ENCODE data around the gene SPRR4. TPM values are rescaled to one million over a fixed set of nuclear protein-coding genes. Genes with fewer than 3 reads are reported as not detected.

The SPRR4 gene
- polyA plus RNA-seq, 1 donor from 2014 or later, result not detected

DNA sequence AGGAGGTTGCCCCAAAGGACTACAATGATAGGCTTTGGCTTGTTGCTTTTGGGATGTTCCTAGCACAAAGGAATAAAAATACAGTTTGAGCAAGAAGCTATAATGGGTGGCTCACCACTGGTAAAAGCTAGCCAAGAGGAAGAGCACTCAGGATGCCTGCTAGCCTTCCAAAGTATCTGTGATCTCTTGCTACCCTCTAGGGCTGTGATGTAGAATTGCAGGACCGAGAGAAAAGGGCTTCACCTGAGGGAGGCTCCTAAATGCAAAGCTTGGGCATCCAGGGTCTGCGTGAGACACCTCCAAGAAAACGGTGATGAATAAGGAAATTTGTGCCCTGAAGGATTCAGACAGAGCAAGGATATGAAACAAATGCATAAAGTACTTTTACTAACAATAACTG, 44.4 kb upstream of the SPRR4 start:
- H3K4me3 ChIP-seq (ENCODE audit: low read length), result no peak overlapping the region
- H3K9me2 ChIP-seq (ENCODE audit: insufficient read depth, low read length), result no peaks in the 10 kb centered on the region
- H3K27ac ChIP-seq (ENCODE audit: low read length), result no peak overlapping the region
- H3K79me2 ChIP-seq (replicated peaks; ENCODE audit: insufficient read depth, low read length), result no peaks in the 10 kb centered on the region
- H3F3A ChIP-seq (ENCODE audit: insufficient read depth, low read length, poor library complexity, severe bottlenecking), result no peaks in the 10 kb centered on the region
- no peaks in the 10 kb centered on the region for H3K27me3 ChIP-seq (ENCODE audit: insufficient read depth, low read depth, low read length)
- H3K4me2 ChIP-seq (ENCODE audit: low read length), result no peak overlapping the region
- H3K9ac ChIP-seq (ENCODE audit: low read length), result no peak overlapping the region
- no peaks in the 10 kb centered on the region for H4K20me1 ChIP-seq (ENCODE audit: insufficient read depth)
- TF ChIP-seq, protein P1, sequence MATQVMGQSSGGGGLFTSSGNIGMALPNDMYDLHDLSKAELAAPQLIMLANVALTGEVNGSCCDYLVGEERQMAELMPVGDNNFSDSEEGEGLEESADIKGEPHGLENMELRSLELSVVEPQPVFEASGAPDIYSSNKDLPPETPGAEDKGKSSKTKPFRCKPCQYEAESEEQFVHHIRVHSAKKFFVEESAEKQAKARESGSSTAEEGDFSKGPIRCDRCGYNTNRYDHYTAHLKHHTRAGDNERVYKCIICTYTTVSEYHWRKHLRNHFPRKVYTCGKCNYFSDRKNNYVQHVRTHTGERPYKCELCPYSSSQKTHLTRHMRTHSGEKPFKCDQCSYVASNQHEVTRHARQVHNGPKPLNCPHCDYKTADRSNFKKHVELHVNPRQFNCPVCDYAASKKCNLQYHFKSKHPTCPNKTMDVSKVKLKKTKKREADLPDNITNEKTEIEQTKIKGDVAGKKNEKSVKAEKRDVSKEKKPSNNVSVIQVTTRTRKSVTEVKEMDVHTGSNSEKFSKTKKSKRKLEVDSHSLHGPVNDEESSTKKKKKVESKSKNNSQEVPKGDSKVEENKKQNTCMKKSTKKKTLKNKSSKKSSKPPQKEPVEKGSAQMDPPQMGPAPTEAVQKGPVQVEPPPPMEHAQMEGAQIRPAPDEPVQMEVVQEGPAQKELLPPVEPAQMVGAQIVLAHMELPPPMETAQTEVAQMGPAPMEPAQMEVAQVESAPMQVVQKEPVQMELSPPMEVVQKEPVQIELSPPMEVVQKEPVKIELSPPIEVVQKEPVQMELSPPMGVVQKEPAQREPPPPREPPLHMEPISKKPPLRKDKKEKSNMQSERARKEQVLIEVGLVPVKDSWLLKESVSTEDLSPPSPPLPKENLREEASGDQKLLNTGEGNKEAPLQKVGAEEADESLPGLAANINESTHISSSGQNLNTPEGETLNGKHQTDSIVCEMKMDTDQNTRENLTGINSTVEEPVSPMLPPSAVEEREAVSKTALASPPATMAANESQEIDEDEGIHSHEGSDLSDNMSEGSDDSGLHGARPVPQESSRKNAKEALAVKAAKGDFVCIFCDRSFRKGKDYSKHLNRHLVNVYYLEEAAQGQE (IDR thresholded peaks at IDR 0.05; ENCODE audit: borderline replicate concordance), result no peak
- TF ChIP-seq, protein P2, sequence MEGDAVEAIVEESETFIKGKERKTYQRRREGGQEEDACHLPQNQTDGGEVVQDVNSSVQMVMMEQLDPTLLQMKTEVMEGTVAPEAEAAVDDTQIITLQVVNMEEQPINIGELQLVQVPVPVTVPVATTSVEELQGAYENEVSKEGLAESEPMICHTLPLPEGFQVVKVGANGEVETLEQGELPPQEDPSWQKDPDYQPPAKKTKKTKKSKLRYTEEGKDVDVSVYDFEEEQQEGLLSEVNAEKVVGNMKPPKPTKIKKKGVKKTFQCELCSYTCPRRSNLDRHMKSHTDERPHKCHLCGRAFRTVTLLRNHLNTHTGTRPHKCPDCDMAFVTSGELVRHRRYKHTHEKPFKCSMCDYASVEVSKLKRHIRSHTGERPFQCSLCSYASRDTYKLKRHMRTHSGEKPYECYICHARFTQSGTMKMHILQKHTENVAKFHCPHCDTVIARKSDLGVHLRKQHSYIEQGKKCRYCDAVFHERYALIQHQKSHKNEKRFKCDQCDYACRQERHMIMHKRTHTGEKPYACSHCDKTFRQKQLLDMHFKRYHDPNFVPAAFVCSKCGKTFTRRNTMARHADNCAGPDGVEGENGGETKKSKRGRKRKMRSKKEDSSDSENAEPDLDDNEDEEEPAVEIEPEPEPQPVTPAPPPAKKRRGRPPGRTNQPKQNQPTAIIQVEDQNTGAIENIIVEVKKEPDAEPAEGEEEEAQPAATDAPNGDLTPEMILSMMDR (IDR thresholded peaks at IDR 0.05; ENCODE audit: poor library complexity, severe bottlenecking), result peak; percentile 26
- TF ChIP-seq MXI1 (conservative IDR thresholded peaks at IDR 0.05; ENCODE audit: poor library complexity, severe bottlenecking) (no peak), SMC3 (conservative IDR thresholded peaks at IDR 0.05; ENCODE audit: poor library complexity) (no peak), POLR2AphosphoS5 (IDR thresholded peaks at IDR 0.05) (no peak), TAF1 (IDR thresholded peaks at IDR 0.05; ENCODE audit: low read depth) (no peak), RAD21 (conservative IDR thresholded peaks at IDR 0.05) (peak; percentile 37), EZH2 (IDR thresholded peaks at IDR 0.05; ENCODE audit: borderline replicate concordance, insufficient read depth, low read length, poor library complexity, severe bottlenecking) (no peak), EP300 (conservative IDR thresholded peaks at IDR 0.05; ENCODE audit: poor library complexity, severe bottlenecking) (no peak)
- H3K36me3 ChIP-seq (ENCODE audit: insufficient read depth, low read length), result no peaks in the 10 kb centered on the region
- no peak overlapping the region for H2AFZ ChIP-seq (ENCODE audit: low read depth, low read length)
- H3K9me3 ChIP-seq (ENCODE audit: low read length), result no peaks in the 10 kb centered on the region

DNA sequence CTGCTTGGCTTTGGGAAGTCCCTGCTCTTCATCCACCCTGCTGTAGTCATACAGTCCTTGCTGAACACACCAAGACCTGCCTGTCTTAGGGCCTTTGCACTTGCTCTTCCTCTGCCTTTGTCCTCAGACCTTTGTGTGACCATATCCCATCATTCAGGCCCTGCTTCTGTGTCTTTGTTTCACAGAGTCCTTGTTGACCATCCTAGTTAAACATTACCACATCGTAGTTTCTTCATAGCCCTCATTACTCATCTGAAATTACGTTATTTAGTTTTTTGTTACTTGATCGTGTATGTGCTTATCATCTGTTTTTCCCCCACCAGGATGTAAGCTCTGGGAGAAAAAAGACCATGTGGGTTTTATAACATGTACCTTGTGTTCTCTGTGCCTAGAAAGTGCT, 41.8 kb upstream of the SPRR4 start:
- Histone ChIP-seq H3K4me2 (ENCODE audit: low read length) (no peak overlapping the region), H3K79me2 (replicated peaks; ENCODE audit: insufficient read depth, low read length) (no peaks in the 10 kb centered on the region), H3F3A (ENCODE audit: insufficient read depth, low read length, poor library complexity, severe bottlenecking) (no peaks in the 10 kb centered on the region), H3K9ac (ENCODE audit: low read length) (no peak overlapping the region), H3K27me3 (ENCODE audit: insufficient read depth, low read depth, low read length) (no peaks in the 10 kb centered on the region), H3K27ac (ENCODE audit: low read length) (no peak overlapping the region), H2AFZ (ENCODE audit: low read depth, low read length) (no peak overlapping the region), H3K36me3 (ENCODE audit: insufficient read depth, low read length) (no peaks in the 10 kb centered on the region), H3K9me2 (ENCODE audit: insufficient read depth, low read length) (no peaks in the 10 kb centered on the region), H3K9me3 (ENCODE audit: low read length) (no peaks in the 10 kb centered on the region), H3K4me3 (ENCODE audit: low read length) (no peak overlapping the region), H4K20me1 (ENCODE audit: insufficient read depth) (no peaks in the 10 kb centered on the region)
- TF ChIP-seq POLR2AphosphoS5 (IDR thresholded peaks at IDR 0.05) (no peak), SMC3 (conservative IDR thresholded peaks at IDR 0.05; ENCODE audit: poor library complexity) (no peak), EP300 (conservative IDR thresholded peaks at IDR 0.05; ENCODE audit: poor library complexity, severe bottlenecking) (no peak), EZH2 (IDR thresholded peaks at IDR 0.05; ENCODE audit: borderline replicate concordance, insufficient read depth, low read length, poor library complexity, severe bottlenecking) (no peak), MXI1 (conservative IDR thresholded peaks at IDR 0.05; ENCODE audit: poor library complexity, severe bottlenecking) (no peak), TAF1 (IDR thresholded peaks at IDR 0.05; ENCODE audit: low read depth) (no peak), RAD21 (conservative IDR thresholded peaks at IDR 0.05) (no peak)
- TF ChIP-seq, protein P2 (IDR thresholded peaks at IDR 0.05; ENCODE audit: poor library complexity, severe bottlenecking), result no peak
- TF ChIP-seq, protein P1 (IDR thresholded peaks at IDR 0.05; ENCODE audit: borderline replicate concordance), result no peak
